ENCODE measurements around the gene RUSF1. TPM values are rescaled to one million over a fixed set of nuclear protein-coding genes. Genes with fewer than 3 reads are reported as not detected.

RUSF1 gene
- total RNA-seq, 1 experiment from 2014 or later, result 96.0 TPM

- Mint-ChIP-seq H3K27me3 (ENCODE audit: unreplicated experiment) (peaks cover 20% of the 10 kb centered on the region), H3K4me1 (ENCODE audit: low read depth, unreplicated experiment) (no peaks in the 10 kb centered on the region), H3K36me3 (ENCODE audit: insufficient read depth, unreplicated experiment) (no peaks in the 10 kb centered on the region), H3K27ac (ENCODE audit: unreplicated experiment) (no peak overlapping the region), H3K4me3 (ENCODE audit: low read depth, unreplicated experiment) (no peak overlapping the region), H3K9me3 (ENCODE audit: low read depth, unreplicated experiment) (no peaks in the 10 kb centered on the region)
- CTCF ChIA-PET, result no interaction called here
- no TSS peak for BruUV-seq (replicated peaks)
- intact Hi-C loops (cut with micrococcal nuclease; ENCODE audit: unreplicated experiment), result loop anchor here (10.0 kb wide), 1 partner anchor 84 kb away; no protein-coding TSS in a partner anchor
- TF ChIP-seq CTCF (IDR thresholded peaks at IDR 0.05; ENCODE audit: unreplicated experiment), result no peak
- DNase-seq, result no peak
These were observed 22.9 kb upstream of the RUSF1 start for GRCh38 chr16:31531096-31531495.

DNA sequence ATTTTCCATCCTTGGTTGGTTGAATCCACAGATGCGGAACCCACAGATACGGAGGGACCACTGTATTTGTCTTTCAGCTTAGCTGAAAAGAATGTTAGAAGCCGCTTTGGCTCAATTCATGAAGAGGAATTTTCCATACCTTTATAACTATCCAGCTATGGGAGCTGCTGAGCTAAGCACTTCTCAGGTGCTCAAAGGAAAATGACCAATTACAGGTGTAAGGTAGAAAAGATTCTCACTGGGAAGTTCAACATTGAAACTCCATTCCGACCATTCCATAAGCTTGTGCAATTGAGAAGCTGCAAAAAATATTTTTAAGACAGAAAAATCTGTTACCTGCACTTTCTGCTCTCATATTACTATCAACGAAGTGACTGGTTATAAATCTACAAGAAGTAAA, 22.2 kb upstream of the RUSF1 start:
- BruUV-seq (replicated peaks), result no TSS peak

DNA sequence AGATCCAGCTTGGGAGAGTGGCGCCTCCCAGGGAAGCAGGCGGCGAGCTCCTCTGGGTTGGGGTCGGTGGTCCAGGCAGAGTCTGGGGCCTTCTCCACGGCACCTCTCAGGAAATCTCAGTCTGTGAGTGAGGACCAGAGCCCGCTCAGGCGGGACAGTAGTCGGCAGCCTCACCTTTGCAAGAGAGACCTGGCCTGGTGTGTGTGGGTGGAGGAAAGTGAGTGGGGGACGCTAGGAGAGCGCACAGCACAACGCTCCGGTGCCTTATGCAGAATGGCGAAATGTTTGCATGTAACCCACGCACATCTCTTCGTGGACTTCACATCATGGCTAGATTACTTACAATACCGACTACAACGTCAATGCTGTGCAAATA, 21.7 kb upstream of the RUSF1 start:
- Mint-ChIP-seq H3K4me1 (ENCODE audit: low read depth, unreplicated experiment) (no peaks in the 10 kb centered on the region), H3K36me3 (ENCODE audit: insufficient read depth, unreplicated experiment) (no peaks in the 10 kb centered on the region), H3K27ac (ENCODE audit: unreplicated experiment) (no peak overlapping the region), H3K27me3 (ENCODE audit: unreplicated experiment) (peaks cover 20% of the 10 kb centered on the region), H3K4me3 (ENCODE audit: low read depth, unreplicated experiment) (no peak overlapping the region), H3K9me3 (ENCODE audit: low read depth, unreplicated experiment) (no peaks in the 10 kb centered on the region)
- CTCF ChIA-PET, result no interaction called here
- TF ChIP-seq CTCF (IDR thresholded peaks at IDR 0.05; ENCODE audit: unreplicated experiment), result no peak
- no TSS peak for BruUV-seq (replicated peaks)
- intact Hi-C loops (cut with micrococcal nuclease; ENCODE audit: unreplicated experiment), result loop anchor here (10.0 kb wide), 1 partner anchor 85 kb away; no protein-coding TSS in a partner anchor
- no peak for DNase-seq

More for the DNA sequence above, 22.2 kb upstream of the RUSF1 start:
- TF ChIP-seq CTCF (IDR thresholded peaks at IDR 0.05; ENCODE audit: unreplicated experiment), result no peak
- Mint-ChIP-seq H3K27ac (ENCODE audit: unreplicated experiment) (no peak overlapping the region), H3K27me3 (ENCODE audit: unreplicated experiment) (peaks cover 20% of the 10 kb centered on the region), H3K9me3 (ENCODE audit: low read depth, unreplicated experiment) (no peaks in the 10 kb centered on the region), H3K4me3 (ENCODE audit: low read depth, unreplicated experiment) (no peak overlapping the region), H3K4me1 (ENCODE audit: low read depth, unreplicated experiment) (no peaks in the 10 kb centered on the region), H3K36me3 (ENCODE audit: insufficient read depth, unreplicated experiment) (no peaks in the 10 kb centered on the region)
- CTCF ChIA-PET, result no interaction called here
- no peak for DNase-seq
- intact Hi-C loops (cut with micrococcal nuclease; ENCODE audit: unreplicated experiment), result loop anchor here (10.0 kb wide), 1 partner anchor 84 kb away; no protein-coding TSS in a partner anchor

- DNase-seq, result no peak
- Mint-ChIP-seq H3K27ac (ENCODE audit: unreplicated experiment) (no peak overlapping the region), H3K36me3 (ENCODE audit: insufficient read depth, unreplicated experiment) (no peaks in the 10 kb centered on the region), H3K4me1 (ENCODE audit: low read depth, unreplicated experiment) (no peaks in the 10 kb centered on the region), H3K4me3 (ENCODE audit: low read depth, unreplicated experiment) (no peak overlapping the region), H3K27me3 (ENCODE audit: unreplicated experiment) (peaks cover 20% of the 10 kb centered on the region), H3K9me3 (ENCODE audit: low read depth, unreplicated experiment) (no peaks in the 10 kb centered on the region)
- no TSS peak for BruUV-seq (replicated peaks)
- CTCF ChIA-PET, result interaction anchor here (0.6 kb wide), 1 partner anchor 19 kb away, joined by 4 read pairs; no protein-coding TSS in a partner anchor
- intact Hi-C loops (cut with micrococcal nuclease; ENCODE audit: unreplicated experiment), result no loop called here
- no peak for TF ChIP-seq CTCF (IDR thresholded peaks at IDR 0.05; ENCODE audit: unreplicated experiment)
These were observed 21.1 kb upstream of the RUSF1 start for GRCh38 chr16:31529108-31529936.
